ENCODE data around the gene FXYD1.

- no peak for TF ChIP-seq EZH2 (IDR thresholded peaks at IDR 0.05; ENCODE audit: borderline replicate concordance, low read length)
- TF ChIP-seq CTCF (conservative IDR thresholded peaks at IDR 0.05 in 1 of 2, IDR thresholded peaks at IDR 0.05 in 1 of 2; ENCODE audit: extremely low read depth in 1 of 2, insufficient read depth in 1 of 2, low read depth in 1 of 2, low read length in 2 of 2): no peak
Measured at GRCh38 chr19:35117799-35118198, 20.8 kb upstream of the FXYD1 start.
